ENCODE measurements around the gene TMEM179.

GRCh38 chr14:104604458-104605449, at the start of gene TMEM179:
- TF ChIP-seq GATA2 (IDR thresholded peaks at IDR 0.05; ENCODE audit: low read depth, low read length), result no peak
- no peak for TF ChIP-seq GATA3 (IDR thresholded peaks at IDR 0.05; ENCODE audit: low read depth, low read length)

Measured in SH-SY5Y (cell line).